ENCODE data around the gene CLEC20A.

GRCh38 chr1:178506669-178507068, 9.9 kb upstream of the CLEC20A start:
- TF ChIP-seq GATA3 (IDR thresholded peaks at IDR 0.05; ENCODE audit: low read depth, low read length) (no peak), GATA2 (IDR thresholded peaks at IDR 0.05; ENCODE audit: low read depth, low read length) (no peak)

Data from SH-SY5Y (cell line).